Esophagus squamous epithelium (tissue), 5 donors: ENCODE data around the gene GBP3. TPM values are rescaled to one million over a fixed set of nuclear protein-coding genes. Genes with fewer than 3 reads are reported as not detected.

Experiments
- DNase-seq: peaks from one replicate; lab custom pipeline; 2025; lab: John Stamatoyannopoulos, UW
- H3K27ac ChIP-seq, 4 donors: fragments of 200-600 bp; sonication (generic); one replicate each; pipeline ENCODE4 v1.5.1; 2016 to 2019; ENCODE audit warnings: mild to moderate bottlenecking in 1 of 4
- H3K27me3 ChIP-seq, 4 donors: fragments of 200-600 bp; sonication (generic); 1 replicate in 3 of 4; 2 replicates in 1 of 4; pipeline versions ENCODE4 v1.5.1 to v1.6.0; 2017 to 2021; ENCODE audit warnings: antibody characterized with exemption in 1 of 4
- H3K36me3 ChIP-seq, 3 donors: fragments of 200-600 bp; sonication (generic); one replicate each; pipeline ENCODE4 v1.5.1; 2016 to 2019
- H3K4me1 ChIP-seq, 3 donors: fragments of 200-600 bp; sonication (generic); one replicate each; pipeline ENCODE4 v1.5.1; 2017 to 2019
- H3K4me3 ChIP-seq, 4 donors: fragments of 200-600 bp; sonication (generic); 1 replicate in 3 of 4; 2 replicates in 1 of 4; pipeline ENCODE4 v1.5.1; 2016 to 2019; ENCODE audit warnings: mild to moderate bottlenecking in 2 of 4, moderate library complexity in 1 of 4
- H3K9me3 ChIP-seq, 3 donors: fragments of 200-600 bp; sonication (generic); one replicate each; pipeline ENCODE4 v1.5.1; 2016 to 2019
- POLR2A ChIP-seq, 4 donors: fragments of 450-650 bp; IDR thresholded peaks; one replicate each; pipeline ENCODE4 v1.6.1; 2017; ENCODE audit warnings: antibody characterized with exemption in 4 of 4, mild to moderate bottlenecking in 4 of 4, moderate library complexity in 3 of 4
- WGBS, 2 donors: methylation state at CpG; one replicate each; pipeline ENCODE4 v1.1.5; 2018; 5-methylcytosine and 5-hydroxymethylcytosine counted together
- intact Hi-C: fragments of 100-400 bp; cut with DNase I; formaldehyde crosslinking; loops from one replicate; pipeline ENCODE4 v1.15.0; 2022
- total RNA-seq, 4 donors: library from RNA; depleted of rRNA; stranded (reverse); fragments of >200 nt; gene quantifications; one replicate each; pipeline ENCODE4 v1.1.0, GENCODE V29; 2016
- TF ChIP-seq, protein P1 (sequence below), 6 experiments: fragments of 450-650 bp in 4 of 6; fragments of 200-600 bp in 2 of 6; sonication (generic) in 2 of 6; IDR thresholded peaks; one replicate each; pipeline ENCODE4 v1.5.1; 2016 to 2019; ENCODE audit warnings: antibody characterized with exemption in 6 of 6, mild to moderate bottlenecking in 4 of 6, moderate library complexity in 4 of 6
- donor health status: DM: yes; HTN: yes; CAD: no.

Gene GBP3
- total RNA-seq, 4 donors from 2014 or later, result 9.6 to 16.7 (median 12.9) TPM

GRCh38 chr1:89044970-89045721, 22.5 kb upstream of the GBP3 start:
- no peak for TF ChIP-seq POLR2A (IDR thresholded peaks at IDR 0.05)
- TF ChIP-seq, protein P1, sequence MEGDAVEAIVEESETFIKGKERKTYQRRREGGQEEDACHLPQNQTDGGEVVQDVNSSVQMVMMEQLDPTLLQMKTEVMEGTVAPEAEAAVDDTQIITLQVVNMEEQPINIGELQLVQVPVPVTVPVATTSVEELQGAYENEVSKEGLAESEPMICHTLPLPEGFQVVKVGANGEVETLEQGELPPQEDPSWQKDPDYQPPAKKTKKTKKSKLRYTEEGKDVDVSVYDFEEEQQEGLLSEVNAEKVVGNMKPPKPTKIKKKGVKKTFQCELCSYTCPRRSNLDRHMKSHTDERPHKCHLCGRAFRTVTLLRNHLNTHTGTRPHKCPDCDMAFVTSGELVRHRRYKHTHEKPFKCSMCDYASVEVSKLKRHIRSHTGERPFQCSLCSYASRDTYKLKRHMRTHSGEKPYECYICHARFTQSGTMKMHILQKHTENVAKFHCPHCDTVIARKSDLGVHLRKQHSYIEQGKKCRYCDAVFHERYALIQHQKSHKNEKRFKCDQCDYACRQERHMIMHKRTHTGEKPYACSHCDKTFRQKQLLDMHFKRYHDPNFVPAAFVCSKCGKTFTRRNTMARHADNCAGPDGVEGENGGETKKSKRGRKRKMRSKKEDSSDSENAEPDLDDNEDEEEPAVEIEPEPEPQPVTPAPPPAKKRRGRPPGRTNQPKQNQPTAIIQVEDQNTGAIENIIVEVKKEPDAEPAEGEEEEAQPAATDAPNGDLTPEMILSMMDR (IDR thresholded peaks at IDR 0.05), result no peak
- Histone ChIP-seq H3K27me3 (no peaks in the 10 kb centered on the region), H3K36me3 (peaks cover 0 to 2% (median 0%) of the 10 kb centered on the region in 3 donors), H3K4me3 (no peak overlapping the region), H3K9me3 (no peaks in the 10 kb centered on the region), H3K27ac (no peak overlapping the region), H3K4me1 (peaks cover 0 to 13% (median 4%) of the 10 kb centered on the region in 3 donors)
- WGBS, 2 donors, result 54 to 96% methylated on average over 2 of the region's 2 CpGs
- DNase-seq, result no peak
- intact Hi-C loops, result no loop called here

DNA sequence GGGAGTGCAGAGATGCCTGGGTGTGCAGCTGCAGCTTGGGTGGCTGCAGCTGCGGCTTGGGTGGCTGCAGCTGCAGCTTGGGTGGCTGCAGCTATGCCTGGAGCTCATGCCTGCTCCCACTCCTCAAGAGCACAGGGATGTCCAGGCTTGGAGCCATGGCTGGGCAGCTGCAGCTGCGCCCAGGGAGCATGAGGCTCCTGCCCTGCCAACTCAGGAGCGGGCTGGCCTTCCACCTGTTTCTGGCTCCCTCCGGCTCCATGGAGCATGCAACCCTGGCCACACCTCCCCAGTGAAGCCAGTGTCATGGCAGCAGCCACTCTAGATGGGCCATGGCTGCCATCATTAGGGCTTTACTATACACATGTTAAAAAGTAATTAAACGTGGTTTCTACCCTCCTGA, 21.3 kb upstream of the GBP3 start:
- peaks cover 0 to 3% (median 0%) of the 10 kb centered on the region in 3 donors for H3K4me1 ChIP-seq
- H3K9me3 ChIP-seq, result no peaks in the 10 kb centered on the region
- no peak for DNase-seq
- TF ChIP-seq POLR2A (IDR thresholded peaks at IDR 0.05), result no peak
- TF ChIP-seq, protein P1 (IDR thresholded peaks at IDR 0.05), result no peak
- intact Hi-C loops, result no loop called here
- 33 to 83% methylated on average over 1 to 2 of the region's 5 CpGs for WGBS, 2 donors
- H3K4me3 ChIP-seq, result no peak overlapping the region
- H3K27me3 ChIP-seq, result no peaks in the 10 kb centered on the region
- no peak overlapping the region for H3K27ac ChIP-seq
- no peaks in the 10 kb centered on the region for H3K36me3 ChIP-seq

DNA sequence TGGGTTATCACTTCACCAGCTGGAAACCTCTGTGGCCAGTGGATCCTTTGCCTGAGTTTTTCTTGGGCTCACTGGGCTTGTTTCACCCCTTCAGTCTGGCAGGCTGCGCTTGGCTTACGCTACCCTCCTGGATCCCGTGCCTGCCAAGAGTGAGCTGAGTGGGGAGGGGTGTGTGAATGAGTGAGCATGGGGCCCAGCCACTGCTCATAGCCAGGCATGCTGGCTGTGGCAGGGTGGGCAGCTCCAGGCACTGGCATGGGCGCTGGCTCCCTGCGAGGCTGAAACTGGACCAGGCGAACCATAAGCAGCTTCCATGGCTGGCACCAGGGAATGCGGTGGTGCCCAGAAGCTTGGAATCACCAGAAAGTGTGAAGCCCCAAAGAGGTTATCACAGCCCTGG, 19.8 kb upstream of the GBP3 start:
- intact Hi-C loops, result no loop called here
- H3K4me3 ChIP-seq, result no peak overlapping the region
- H3K27me3 ChIP-seq, result no peaks in the 10 kb centered on the region
- no peak for TF ChIP-seq POLR2A (IDR thresholded peaks at IDR 0.05)
- TF ChIP-seq, protein P1 (IDR thresholded peaks at IDR 0.05), result no peak
- H3K36me3 ChIP-seq, result no peaks in the 10 kb centered on the region
- DNase-seq, result no peak
- no peaks in the 10 kb centered on the region for H3K9me3 ChIP-seq
- 95 to 100% methylated on average over 1 to 5 of the region's 7 CpGs for WGBS, 2 donors
- no peaks in the 10 kb centered on the region for H3K4me1 ChIP-seq
- H3K27ac ChIP-seq, result no peak overlapping the region

- TF ChIP-seq POLR2A (IDR thresholded peaks at IDR 0.05), result no peak
- TF ChIP-seq, protein P1 (IDR thresholded peaks at IDR 0.05), result no peak
- intact Hi-C loops, result no loop called here
- Histone ChIP-seq H3K36me3 (no peaks in the 10 kb centered on the region), H3K27ac (no peak overlapping the region), H3K4me1 (no peaks in the 10 kb centered on the region), H3K27me3 (no peaks in the 10 kb centered on the region), H3K9me3 (no peaks in the 10 kb centered on the region), H3K4me3 (no peak overlapping the region)
- 89 to 94% methylated on average over 1 of the region's 1 CpG for WGBS, 2 donors
- DNase-seq, result no peak
Measured at GRCh38 chr1:89041721-89042120, 19.1 kb upstream of the GBP3 start.

DNA sequence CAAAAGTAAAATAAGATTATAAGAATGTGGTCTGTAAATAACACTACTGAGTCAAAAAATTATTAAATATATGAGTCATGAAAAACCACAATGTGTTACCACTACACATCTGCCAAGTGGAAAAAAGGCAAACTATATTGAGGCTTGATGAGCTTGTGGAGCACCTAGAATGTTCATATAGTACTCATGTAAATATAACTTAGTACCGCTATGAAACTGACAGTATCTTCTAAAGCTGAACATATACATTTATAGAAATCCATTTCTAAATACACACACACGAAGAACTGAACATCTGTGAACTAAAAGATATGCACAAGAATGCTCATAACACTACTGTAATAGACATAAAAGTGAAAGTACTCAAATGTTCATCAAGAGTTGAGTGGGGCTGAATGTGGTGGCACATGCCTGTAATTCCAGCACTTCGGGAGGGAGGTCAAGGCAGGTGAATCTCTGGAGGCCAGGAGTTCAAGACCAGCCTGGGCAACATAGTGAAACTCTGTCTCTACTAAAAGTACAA, 18.5 kb upstream of the GBP3 start:
- DNase-seq, result no peak
- WGBS, 2 donors, result 53 to 73% methylated on average over 3 of the region's 3 CpGs

More for the DNA sequence above, 18.5 kb upstream of the GBP3 start:
- intact Hi-C loops, result no loop called here
- Histone ChIP-seq H3K27me3 (no peaks in the 10 kb centered on the region), H3K27ac (no peak overlapping the region), H3K36me3 (no peaks in the 10 kb centered on the region), H3K9me3 (no peaks in the 10 kb centered on the region), H3K4me3 (no peak overlapping the region), H3K4me1 (no peaks in the 10 kb centered on the region)
- TF ChIP-seq POLR2A (IDR thresholded peaks at IDR 0.05), result no peak
- TF ChIP-seq, protein P1 (IDR thresholded peaks at IDR 0.05), result no peak
